T-cell (primary cell): ENCODE results near the gene HSD17B1. TPM values are rescaled to one million over a fixed set of nuclear protein-coding genes. Genes with fewer than 3 reads are reported as not detected.

ENCODE experiments used
- ATAC-seq, 4 experiments: fragments of 200-7000 bp in 3 of 4; fragments of 150-1000 bp in 1 of 4; cut with Tn5 transposase; replicated peaks in 1 of 4; 1 replicate in 3 of 4; 2 replicates in 1 of 4; pipeline ENCODE4 v1.10.0; 2021; ENCODE audit warnings: moderate library complexity in 3 of 4, mild to moderate bottlenecking in 2 of 4, moderate number of reproducible peaks in 1 of 4
- CTCF ChIA-PET, 2 donors: fragments of 300-600 bp; sonication (Branson Sonifier 250); formaldehyde crosslinking; loops; one replicate each; lab custom pipeline; 2022; ENCODE audit warnings: antibody characterized with exemption in 2 of 2; lab: Charles Lee
- POLR2A ChIA-PET, 2 donors: fragments of 300-600 bp; sonication (Branson Sonifier 250); formaldehyde crosslinking; loops; one replicate each; lab custom pipeline; 2022; ENCODE audit warnings: antibody characterized with exemption in 2 of 2; lab: Charles Lee
- DNase-seq, 35 experiments: peaks; one replicate each; pipeline versions ENCODE4 v3.0.0 to v3.0.0-alpha.2; 2013 to 2023
- H3K27ac ChIP-seq: one replicate; pipeline ENCODE4 v1.5.1; 2013; ENCODE audit warnings: low read length
- H3K27me3 ChIP-seq, 2 experiments: replicated peaks in 1 of 2; 1 replicate in 1 of 2; 2 replicates in 1 of 2; pipeline versions ENCODE4 v1.6.1 to v1.7.0; 2013; ENCODE audit warnings: low read length in 1 of 2, mixed read lengths in 1 of 2; ENCODE audit not compliant: control insufficient read depth in 2 of 2, insufficient read depth in 2 of 2; ENCODE audit errors: extremely low read depth in 1 of 2
- H3K36me3 ChIP-seq, 2 donors: 1 replicate in 1 of 2; 2 replicates in 1 of 2; pipeline versions ENCODE4 v1.6.1 to v1.7.0; 2013; ENCODE audit warnings: low read length in 1 of 2; ENCODE audit not compliant: control insufficient read depth in 2 of 2, insufficient read depth in 1 of 2; ENCODE audit errors: extremely low read depth in 1 of 2
- H3K4me1 ChIP-seq, 2 experiments: 1 replicate in 1 of 2; 2 replicates in 1 of 2; pipeline versions ENCODE4 v1.6.1 to v1.7.0; 2013; ENCODE audit warnings: low read length in 2 of 2, mixed read lengths in 1 of 2; ENCODE audit not compliant: insufficient read depth in 2 of 2, control insufficient read depth in 1 of 2; ENCODE audit errors: extremely low read depth in 1 of 2
- H3K4me3 ChIP-seq, 2 donors: 1 replicate in 1 of 2; 2 replicates in 1 of 2; pipeline versions ENCODE4 v1.5.1 to v1.7.0; 2013; ENCODE audit warnings: mild to moderate bottlenecking in 2 of 2, low read length in 1 of 2, moderate library complexity in 1 of 2; ENCODE audit not compliant: control insufficient read depth in 1 of 2; ENCODE audit errors: extremely low read depth in 1 of 2
- H3K9me3 ChIP-seq: 2 replicates; pipeline ENCODE4 v1.7.0; 2013
- H3K27ac Mint-ChIP-seq, 2 donors: one replicate each; pipeline ENCODE4 v1.8.0; 2020 to 2021; ENCODE audit warnings: mild to moderate bottlenecking in 2 of 2, mixed read lengths in 2 of 2
- H3K27me3 Mint-ChIP-seq, 2 donors: one replicate each; pipeline ENCODE4 v1.8.0; 2021 to 2022; ENCODE audit warnings: mixed read lengths in 2 of 2
- H3K36me3 Mint-ChIP-seq: one replicate; pipeline ENCODE4 v1.8.0; 2021; ENCODE audit warnings: mixed read lengths
- H3K4me1 Mint-ChIP-seq, 3 donors: one replicate each; pipeline ENCODE4 v1.8.0; 2020 to 2022; ENCODE audit warnings: mixed read lengths in 3 of 3, mild to moderate bottlenecking in 1 of 3
- H3K4me3 Mint-ChIP-seq, 3 donors: one replicate each; pipeline ENCODE4 v1.8.0; 2020 to 2022; ENCODE audit warnings: mild to moderate bottlenecking in 3 of 3, mixed read lengths in 3 of 3, moderate library complexity in 3 of 3
- H3K9me3 Mint-ChIP-seq, 3 donors: one replicate each; pipeline ENCODE4 v1.8.0; 2020 to 2022; ENCODE audit warnings: mixed read lengths in 3 of 3
- WGBS: methylation state at CpG from one replicate; pipeline ENCODE4 v1.1.5; 2013; ENCODE audit warnings: missing lambda C conversion rate; ENCODE audit not compliant: insufficient coverage; 5-methylcytosine and 5-hydroxymethylcytosine counted together
- total RNA-seq, 35 experiments: library from RNA in 6 of 35; stranded (reverse) in 6 of 35; fragments of 120-200 nt in 1 of 35; gene quantifications; one replicate each; pipeline versions ENCODE4 v1.2.1 to v1.2.4 and lab custom pipeline; 2013 to 2026

The HSD17B1 gene
- total RNA-seq, 5 donors from 2014 or later (not counting 1 experiment from before 2014, with no cell fraction given) = 1.2 to 2.2 (median 1.4) TPM

- H3K4me3 ChIP-seq = peak overlapping the region; percentile 82 to 93
- peak overlapping the region; percentile 69 for H3K27ac ChIP-seq
- H3K27me3 ChIP-seq = no peaks in the 10 kb centered on the region
- no peaks in the 10 kb centered on the region for H3K9me3 ChIP-seq
- CTCF ChIA-PET = no interaction called here
- peaks cover 11 to 57% of the 10 kb centered on the region in 2 experiments for H3K4me1 ChIP-seq
- DNase-seq (no peak), ATAC-seq (no peak)
- POLR2A ChIA-PET = no interaction called here
- H3K36me3 ChIP-seq = peaks cover 3 to 30% of the 10 kb centered on the region in 2 donors
- peak overlapping the region; percentile 87 to 89 (median 88) for H3K4me3 Mint-ChIP-seq
- H3K27me3 Mint-ChIP-seq = no peaks in the 10 kb centered on the region
- no peaks in the 10 kb centered on the region for H3K9me3 Mint-ChIP-seq
- peak overlapping the region; percentile 88 to 94 for H3K27ac Mint-ChIP-seq
- peaks cover 3% of the 10 kb centered on the region for H3K36me3 Mint-ChIP-seq
- H3K4me1 Mint-ChIP-seq = peaks cover 17 to 45% (median 42%) of the 10 kb centered on the region in 3 donors
- 23% methylated on average over 48 of the region's 48 CpGs for WGBS
Measured at GRCh38 chr17:42562388-42563142, 9.8 kb downstream of the HSD17B1 start.

GRCh38 chr17:42563143-42563509 lies 10.4 kb downstream of the HSD17B1 start:
- Histone ChIP-seq H3K4me1 (peaks cover 15 to 63% of the 10 kb centered on the region in 2 experiments), H3K36me3 (peaks cover 3 to 30% of the 10 kb centered on the region in 2 donors), H3K27ac (no peak overlapping the region), H3K4me3 (peak overlapping the region; percentile 82 to 93), H3K27me3 (no peaks in the 10 kb centered on the region), H3K9me3 (no peaks in the 10 kb centered on the region)
- peak overlapping the region; percentile 87 to 89 (median 88) for H3K4me3 Mint-ChIP-seq
- ChIA-PET CTCF (no interaction called here), POLR2A (no interaction called here)
- H3K36me3 Mint-ChIP-seq = peaks cover 6% of the 10 kb centered on the region
- DNase-seq (no peak), ATAC-seq (no peak)
- peak overlapping the region in 1 of 2 donors; percentile 94 for H3K27ac Mint-ChIP-seq
- WGBS = 88% methylated on average over 5 of the region's 14 CpGs
- H3K27me3 Mint-ChIP-seq = no peaks in the 10 kb centered on the region
- H3K9me3 Mint-ChIP-seq = no peaks in the 10 kb centered on the region
- peaks cover 22 to 49% (median 46%) of the 10 kb centered on the region in 3 donors for H3K4me1 Mint-ChIP-seq

GRCh38 chr17:42563543-42563942 lies 10.8 kb downstream of the HSD17B1 start:
- ATAC-seq = no peak
- DNase-seq = no peak
- ChIA-PET CTCF (no interaction called here), POLR2A (no interaction called here)
- peak overlapping the region; percentile 68 to 88 (median 87) for H3K4me3 Mint-ChIP-seq
- Histone ChIP-seq H3K27ac (no peak overlapping the region), H3K4me3 (no peak overlapping the region), H3K27me3 (no peaks in the 10 kb centered on the region), H3K36me3 (peaks cover 7 to 34% of the 10 kb centered on the region in 2 donors), H3K4me1 (peaks cover 18 to 67% of the 10 kb centered on the region in 2 experiments), H3K9me3 (no peaks in the 10 kb centered on the region)
- H3K27me3 Mint-ChIP-seq = no peaks in the 10 kb centered on the region
- H3K9me3 Mint-ChIP-seq = no peaks in the 10 kb centered on the region
- peaks cover 22 to 51% (median 49%) of the 10 kb centered on the region in 3 donors for H3K4me1 Mint-ChIP-seq
- WGBS = 80% methylated on average over 1 of the region's 1 CpG
- peak overlapping the region; percentile 59 to 71 for H3K27ac Mint-ChIP-seq
- peaks cover 7% of the 10 kb centered on the region for H3K36me3 Mint-ChIP-seq

- Mint-ChIP-seq H3K4me1 (peaks cover 22 to 55% (median 51%) of the 10 kb centered on the region in 3 donors), H3K9me3 (no peaks in the 10 kb centered on the region), H3K27ac (peak overlapping the region; percentile 59 to 71), H3K4me3 (peak overlapping the region; percentile 68 to 88 (median 87)), H3K36me3 (peaks cover 9% of the 10 kb centered on the region), H3K27me3 (no peaks in the 10 kb centered on the region)
- H3K36me3 ChIP-seq = peaks cover 8 to 38% of the 10 kb centered on the region in 2 donors
- H3K9me3 ChIP-seq = no peaks in the 10 kb centered on the region
- DNase-seq (no peak), ATAC-seq (no peak)
- 87% methylated on average over 7 of the region's 9 CpGs for WGBS
- ChIA-PET CTCF (no interaction called here), POLR2A (interaction anchor here in 1 of 2 donors (0.5 kb wide), 1 partner anchor 205 kb away, joined by 4 read pairs; no protein-coding TSS in a partner anchor)
- no peaks in the 10 kb centered on the region for H3K27me3 ChIP-seq
- no peak overlapping the region for H3K4me3 ChIP-seq
- H3K27ac ChIP-seq = no peak overlapping the region
- peaks cover 18 to 70% of the 10 kb centered on the region in 2 experiments for H3K4me1 ChIP-seq
Measured at GRCh38 chr17:42563950-42564349, 11.2 kb downstream of the HSD17B1 start.

GRCh38 chr17:42564815-42565522 lies 12.2 kb downstream of the HSD17B1 start:
- 95% methylated on average over 7 of the region's 15 CpGs for WGBS
- H3K4me1 ChIP-seq = peaks cover 18 to 74% of the 10 kb centered on the region in 2 experiments

More at GRCh38 chr17:42564815-42565522, 12.2 kb downstream of the HSD17B1 start:
- no peak overlapping the region for H3K4me3 ChIP-seq
- H3K4me3 Mint-ChIP-seq = peak overlapping the region in 1 of 3 donors; percentile 87
- no peaks in the 10 kb centered on the region for H3K9me3 Mint-ChIP-seq
- no peak for DNase-seq
- ChIA-PET POLR2A (interaction anchor here in 1 of 2 donors (0.6 kb wide), 1 partner anchor 36 kb away, joined by 8 read pairs; no protein-coding TSS in a partner anchor), CTCF (interaction anchor here in 1 of 2 donors (0.8 kb wide), 1 partner anchor 13 kb away, joined by 4 read pairs; the partner anchor contains the start of gene PSMC3IP)
- H3K9me3 ChIP-seq = no peaks in the 10 kb centered on the region
- H3K4me1 Mint-ChIP-seq = peaks cover 22 to 61% (median 58%) of the 10 kb centered on the region in 3 donors
- H3K27me3 Mint-ChIP-seq = no peaks in the 10 kb centered on the region
- no peak overlapping the region for H3K27ac ChIP-seq
- ATAC-seq = no peak
- H3K27ac Mint-ChIP-seq = no peak overlapping the region
- no peaks in the 10 kb centered on the region for H3K27me3 ChIP-seq
- H3K36me3 ChIP-seq = peaks cover 12 to 48% of the 10 kb centered on the region in 2 donors
- peaks cover 12% of the 10 kb centered on the region for H3K36me3 Mint-ChIP-seq
